ENCODE data around the gene MAMDC2. TPM values are rescaled to one million over a fixed set of nuclear protein-coding genes. Genes with fewer than 3 reads are reported as not detected.

MAMDC2 gene
- total RNA-seq, 1 experiment from 2014 or later: 4.6 TPM

DNA sequence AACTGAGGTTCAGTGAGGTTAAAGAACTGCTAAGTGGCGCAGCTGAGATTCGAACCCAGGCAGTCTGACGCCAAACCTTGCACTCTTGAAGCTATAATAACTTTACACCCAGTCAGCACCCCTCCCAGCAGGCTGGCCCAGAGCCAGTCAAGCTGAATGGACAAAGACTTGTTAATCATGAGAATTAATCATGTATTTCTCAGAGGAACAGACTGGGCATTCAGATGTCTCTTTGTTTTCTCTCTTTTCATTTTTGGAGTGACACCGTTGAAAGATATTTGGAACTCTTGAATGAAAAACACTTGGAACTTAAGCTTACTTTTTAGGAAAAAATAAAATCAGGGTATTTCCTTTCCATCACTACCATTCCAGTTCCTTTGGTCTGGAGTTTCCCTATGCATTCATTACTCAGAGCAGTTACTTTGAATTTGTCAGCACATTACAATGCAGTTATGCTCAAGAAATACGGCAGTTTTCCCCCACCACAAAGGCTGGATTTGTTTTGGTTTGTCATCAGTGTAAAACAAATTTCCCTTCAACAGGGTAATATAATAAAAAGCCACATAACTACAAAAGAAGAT, 22.6 kb upstream of the MAMDC2 start:
- no peaks in the 10 kb centered on the region for H3K9me3 ChIP-seq (ENCODE audit: control insufficient read depth, low read depth, low read length)
- H3K79me2 ChIP-seq (ENCODE audit: insufficient read depth, low read length): no peaks in the 10 kb centered on the region
- no peak overlapping the region for H4K91ac ChIP-seq (ENCODE audit: insufficient read length, low read depth, low read length)
- no peak overlapping the region for H3K18ac ChIP-seq (ENCODE audit: insufficient read length, low read depth, low read length)
- H4K20me1 ChIP-seq (ENCODE audit: control insufficient read depth, insufficient read depth, insufficient read length): no peaks in the 10 kb centered on the region
- no peaks in the 10 kb centered on the region for H3K23me2 ChIP-seq (ENCODE audit: insufficient read length, low read depth, low read length, poor library complexity, severe bottlenecking)
- WGBS (ENCODE audit: extremely low coverage, insufficient read length, low lambda C conversion rate): no CpG with 5 or more reads among the region's 5 CpGs
- no peak overlapping the region for H2BK20ac ChIP-seq (ENCODE audit: low read depth, low read length, poor library complexity, severe bottlenecking)
- H4K8ac ChIP-seq (replicated peaks; ENCODE audit: insufficient read length, low read depth, low read length): no peak overlapping the region
- H3K4me1 Mint-ChIP-seq: peaks cover 8 to 11% of the 10 kb centered on the region in 2 experiments
- H2AFZ ChIP-seq (ENCODE audit: low read length): no peak overlapping the region
- no peak overlapping the region for H2BK15ac ChIP-seq (ENCODE audit: low read depth, low read length)
- H3K23ac ChIP-seq (ENCODE audit: insufficient read length, low read depth, low read length): no peak overlapping the region
- H3K9me3 Mint-ChIP-seq: peaks cover 17 to 18% of the 10 kb centered on the region in 2 experiments
- H2BK12ac ChIP-seq (ENCODE audit: insufficient read length, low read depth, low read length): no peak overlapping the region
- DNase-seq: no peak
- no peak overlapping the region for H2AK5ac ChIP-seq (ENCODE audit: insufficient read length, low read length)
- no peak overlapping the region for H2BK5ac ChIP-seq (ENCODE audit: insufficient read length, low read length)
- TF ChIP-seq, protein P1, sequence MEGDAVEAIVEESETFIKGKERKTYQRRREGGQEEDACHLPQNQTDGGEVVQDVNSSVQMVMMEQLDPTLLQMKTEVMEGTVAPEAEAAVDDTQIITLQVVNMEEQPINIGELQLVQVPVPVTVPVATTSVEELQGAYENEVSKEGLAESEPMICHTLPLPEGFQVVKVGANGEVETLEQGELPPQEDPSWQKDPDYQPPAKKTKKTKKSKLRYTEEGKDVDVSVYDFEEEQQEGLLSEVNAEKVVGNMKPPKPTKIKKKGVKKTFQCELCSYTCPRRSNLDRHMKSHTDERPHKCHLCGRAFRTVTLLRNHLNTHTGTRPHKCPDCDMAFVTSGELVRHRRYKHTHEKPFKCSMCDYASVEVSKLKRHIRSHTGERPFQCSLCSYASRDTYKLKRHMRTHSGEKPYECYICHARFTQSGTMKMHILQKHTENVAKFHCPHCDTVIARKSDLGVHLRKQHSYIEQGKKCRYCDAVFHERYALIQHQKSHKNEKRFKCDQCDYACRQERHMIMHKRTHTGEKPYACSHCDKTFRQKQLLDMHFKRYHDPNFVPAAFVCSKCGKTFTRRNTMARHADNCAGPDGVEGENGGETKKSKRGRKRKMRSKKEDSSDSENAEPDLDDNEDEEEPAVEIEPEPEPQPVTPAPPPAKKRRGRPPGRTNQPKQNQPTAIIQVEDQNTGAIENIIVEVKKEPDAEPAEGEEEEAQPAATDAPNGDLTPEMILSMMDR (conservative IDR thresholded peaks at IDR 0.05): no peak
- H3K27me3 ChIP-seq (ENCODE audit: insufficient read depth, low read length): no peaks in the 10 kb centered on the region
- H4K5ac ChIP-seq (ENCODE audit: insufficient read length, low read depth, low read length): no peak overlapping the region
- H3T11ph ChIP-seq (ENCODE audit: low read length): no peak overlapping the region
- no peak overlapping the region for H3K4ac ChIP-seq (ENCODE audit: low read depth, low read length)
- no peak overlapping the region for H3K27ac ChIP-seq (ENCODE audit: insufficient read length, low read depth, low read length)
- H3K4me3 Mint-ChIP-seq: no peak overlapping the region
- H3K36me3 Mint-ChIP-seq (ENCODE audit: insufficient read depth in 1 of 3, low read depth in 3 of 3): peaks cover 3 to 16% (median 6%) of the 10 kb centered on the region in 3 experiments; a peak in 5 of 7 replicates
- no peak overlapping the region for H2BK120ac ChIP-seq (ENCODE audit: low read depth, low read length, poor library complexity, severe bottlenecking)
- H3K56ac ChIP-seq (ENCODE audit: insufficient read length, low read depth, low read length): no peak overlapping the region
- no peaks in the 10 kb centered on the region for H3K79me1 ChIP-seq (ENCODE audit: insufficient read depth, low read depth, low read length, poor library complexity, severe bottlenecking)
- H3K27ac Mint-ChIP-seq: no peak overlapping the region
- H3K27me3 Mint-ChIP-seq (ENCODE audit: low read depth): peaks cover 4% of the 10 kb centered on the region
- H3K9ac ChIP-seq (ENCODE audit: extremely low read depth, insufficient read length, low read length): no peak overlapping the region
- no peak overlapping the region for H3K14ac ChIP-seq (ENCODE audit: insufficient read depth, low read length)
- H3K4me1 ChIP-seq (ENCODE audit: insufficient read depth, low read length): no peaks in the 10 kb centered on the region
- H3K4me2 ChIP-seq (ENCODE audit: insufficient read depth, insufficient read length, low read length): no peak overlapping the region
